ENCODE measurements around the gene CRYL1.

The CRYL1 gene

DNA sequence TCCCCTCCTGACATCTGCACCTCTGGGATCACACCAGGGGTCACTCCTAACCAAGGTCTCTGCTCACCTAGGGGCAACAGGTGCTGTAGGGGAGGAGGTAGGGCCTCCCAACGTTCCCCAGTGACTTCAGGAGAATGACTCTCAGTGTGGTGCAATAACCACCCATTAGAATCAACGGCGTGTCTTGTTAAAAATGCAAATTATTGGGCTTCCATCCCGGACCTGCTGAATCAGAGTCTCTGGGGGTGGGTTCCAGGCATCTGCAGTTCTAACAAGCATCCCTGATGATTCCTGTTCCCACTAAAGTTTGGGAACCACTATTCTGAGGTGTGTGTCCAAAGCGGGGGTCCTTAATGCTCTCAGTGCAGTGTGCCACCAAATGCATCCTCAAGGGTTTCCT is 84.6 kb downstream of the CRYL1 start:
- no peak overlapping the region for H3K27ac ChIP-seq (ENCODE audit: extremely low read depth, low read depth, low read length)
- no peak overlapping the region for H3K4me3 ChIP-seq (ENCODE audit: low read depth, low read length)
- no peaks in the 10 kb centered on the region for H3K4me1 ChIP-seq (ENCODE audit: control insufficient read depth, insufficient read depth, low read length)
- ChIA-PET CTCF (no interaction called here), POLR2A (no interaction called here)
- H3K9me3 ChIP-seq (ENCODE audit: control insufficient read depth, insufficient read depth, low read depth, low read length) = no peaks in the 10 kb centered on the region
- TF ChIP-seq, protein P1, sequence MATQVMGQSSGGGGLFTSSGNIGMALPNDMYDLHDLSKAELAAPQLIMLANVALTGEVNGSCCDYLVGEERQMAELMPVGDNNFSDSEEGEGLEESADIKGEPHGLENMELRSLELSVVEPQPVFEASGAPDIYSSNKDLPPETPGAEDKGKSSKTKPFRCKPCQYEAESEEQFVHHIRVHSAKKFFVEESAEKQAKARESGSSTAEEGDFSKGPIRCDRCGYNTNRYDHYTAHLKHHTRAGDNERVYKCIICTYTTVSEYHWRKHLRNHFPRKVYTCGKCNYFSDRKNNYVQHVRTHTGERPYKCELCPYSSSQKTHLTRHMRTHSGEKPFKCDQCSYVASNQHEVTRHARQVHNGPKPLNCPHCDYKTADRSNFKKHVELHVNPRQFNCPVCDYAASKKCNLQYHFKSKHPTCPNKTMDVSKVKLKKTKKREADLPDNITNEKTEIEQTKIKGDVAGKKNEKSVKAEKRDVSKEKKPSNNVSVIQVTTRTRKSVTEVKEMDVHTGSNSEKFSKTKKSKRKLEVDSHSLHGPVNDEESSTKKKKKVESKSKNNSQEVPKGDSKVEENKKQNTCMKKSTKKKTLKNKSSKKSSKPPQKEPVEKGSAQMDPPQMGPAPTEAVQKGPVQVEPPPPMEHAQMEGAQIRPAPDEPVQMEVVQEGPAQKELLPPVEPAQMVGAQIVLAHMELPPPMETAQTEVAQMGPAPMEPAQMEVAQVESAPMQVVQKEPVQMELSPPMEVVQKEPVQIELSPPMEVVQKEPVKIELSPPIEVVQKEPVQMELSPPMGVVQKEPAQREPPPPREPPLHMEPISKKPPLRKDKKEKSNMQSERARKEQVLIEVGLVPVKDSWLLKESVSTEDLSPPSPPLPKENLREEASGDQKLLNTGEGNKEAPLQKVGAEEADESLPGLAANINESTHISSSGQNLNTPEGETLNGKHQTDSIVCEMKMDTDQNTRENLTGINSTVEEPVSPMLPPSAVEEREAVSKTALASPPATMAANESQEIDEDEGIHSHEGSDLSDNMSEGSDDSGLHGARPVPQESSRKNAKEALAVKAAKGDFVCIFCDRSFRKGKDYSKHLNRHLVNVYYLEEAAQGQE (tag by site-specific recombination; IDR thresholded peaks at IDR 0.05) = no peak
- TF ChIP-seq SCRT2 (tag by site-specific recombination; IDR thresholded peaks at IDR 0.05) = peak; percentile 24; the same call in 1 of the 2 replicates
- no peaks in the 10 kb centered on the region for H3K36me3 ChIP-seq (ENCODE audit: control insufficient read depth in 2 of 2, insufficient read depth in 1 of 2, low read length in 2 of 2)

DNA sequence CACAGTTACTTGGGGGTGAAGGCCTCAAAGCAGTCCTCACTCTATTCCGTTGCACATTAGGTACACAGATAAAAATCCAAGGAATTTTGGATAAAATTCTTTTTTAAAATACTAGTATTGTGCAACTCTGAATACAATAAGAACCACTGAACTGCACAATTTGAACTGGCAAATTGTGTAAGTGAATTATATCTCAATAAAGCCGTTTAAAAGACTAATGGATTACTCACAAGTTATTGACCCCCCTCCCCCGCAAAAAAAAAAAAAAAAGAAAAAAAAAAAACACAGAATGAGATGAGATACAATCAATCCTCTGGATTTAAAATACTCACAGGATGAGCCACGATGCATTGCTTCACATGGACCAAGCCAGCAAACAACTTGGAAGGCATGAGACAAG is 86.4 kb downstream of the CRYL1 start:
- H3K27ac ChIP-seq (ENCODE audit: extremely low read depth, low read depth, low read length) = no peak overlapping the region
- H3K9me3 ChIP-seq (ENCODE audit: control insufficient read depth, insufficient read depth, low read depth, low read length) = no peaks in the 10 kb centered on the region
- no peaks in the 10 kb centered on the region for H3K4me1 ChIP-seq (ENCODE audit: control insufficient read depth, insufficient read depth, low read length)
- no peaks in the 10 kb centered on the region for H3K36me3 ChIP-seq (ENCODE audit: control insufficient read depth in 2 of 2, insufficient read depth in 1 of 2, low read length in 2 of 2)
- TF ChIP-seq ZNF48 (tag by site-specific recombination; IDR thresholded peaks at IDR 0.05) (no peak), ZFP69B (tag by site-specific recombination; IDR thresholded peaks at IDR 0.05) (no peak), ZNF571 (tag by site-specific recombination; IDR thresholded peaks at IDR 0.05) (no peak), ZNF664 (tag by site-specific recombination; IDR thresholded peaks at IDR 0.05) (no peak), ZNF544 (tag by site-specific recombination; IDR thresholded peaks at IDR 0.05) (no peak), ZNF214 (tag by site-specific recombination; IDR thresholded peaks at IDR 0.05; ENCODE audit: borderline replicate concordance) (no peak), ZNF501 (tag by site-specific recombination; IDR thresholded peaks at IDR 0.05) (no peak), ZIC2 (tag by site-specific recombination; IDR thresholded peaks at IDR 0.05) (no peak), GLI4 (tag by site-specific recombination; IDR thresholded peaks at IDR 0.05) (no peak), GLIS2 (tag by site-specific recombination; IDR thresholded peaks at IDR 0.05) (no peak), PRDM1 (tag by site-specific recombination; IDR thresholded peaks at IDR 0.05) (no peak)
- TF ChIP-seq, protein P1 (tag by site-specific recombination; IDR thresholded peaks at IDR 0.05) = no peak
- TF ChIP-seq, protein P2, sequence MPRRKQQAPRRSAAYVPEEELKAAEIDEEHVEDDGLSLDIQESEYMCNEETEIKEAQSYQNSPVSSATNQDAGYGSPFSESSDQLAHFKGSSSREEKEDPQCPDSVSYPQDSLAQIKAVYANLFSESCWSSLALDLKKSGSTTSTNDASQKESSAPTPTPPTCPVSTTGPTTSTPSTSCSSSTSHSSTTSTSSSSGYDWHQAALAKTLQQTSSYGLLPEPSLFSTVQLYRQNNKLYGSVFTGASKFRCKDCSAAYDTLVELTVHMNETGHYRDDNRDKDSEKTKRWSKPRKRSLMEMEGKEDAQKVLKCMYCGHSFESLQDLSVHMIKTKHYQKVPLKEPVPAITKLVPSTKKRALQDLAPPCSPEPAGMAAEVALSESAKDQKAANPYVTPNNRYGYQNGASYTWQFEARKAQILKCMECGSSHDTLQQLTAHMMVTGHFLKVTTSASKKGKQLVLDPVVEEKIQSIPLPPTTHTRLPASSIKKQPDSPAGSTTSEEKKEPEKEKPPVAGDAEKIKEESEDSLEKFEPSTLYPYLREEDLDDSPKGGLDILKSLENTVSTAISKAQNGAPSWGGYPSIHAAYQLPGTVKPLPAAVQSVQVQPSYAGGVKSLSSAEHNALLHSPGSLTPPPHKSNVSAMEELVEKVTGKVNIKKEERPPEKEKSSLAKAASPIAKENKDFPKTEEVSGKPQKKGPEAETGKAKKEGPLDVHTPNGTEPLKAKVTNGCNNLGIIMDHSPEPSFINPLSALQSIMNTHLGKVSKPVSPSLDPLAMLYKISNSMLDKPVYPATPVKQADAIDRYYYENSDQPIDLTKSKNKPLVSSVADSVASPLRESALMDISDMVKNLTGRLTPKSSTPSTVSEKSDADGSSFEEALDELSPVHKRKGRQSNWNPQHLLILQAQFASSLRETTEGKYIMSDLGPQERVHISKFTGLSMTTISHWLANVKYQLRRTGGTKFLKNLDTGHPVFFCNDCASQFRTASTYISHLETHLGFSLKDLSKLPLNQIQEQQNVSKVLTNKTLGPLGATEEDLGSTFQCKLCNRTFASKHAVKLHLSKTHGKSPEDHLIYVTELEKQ (tag by site-specific recombination; IDR thresholded peaks at IDR 0.05; ENCODE audit: borderline replicate concordance) = no peak
- TF ChIP-seq, protein P3, sequence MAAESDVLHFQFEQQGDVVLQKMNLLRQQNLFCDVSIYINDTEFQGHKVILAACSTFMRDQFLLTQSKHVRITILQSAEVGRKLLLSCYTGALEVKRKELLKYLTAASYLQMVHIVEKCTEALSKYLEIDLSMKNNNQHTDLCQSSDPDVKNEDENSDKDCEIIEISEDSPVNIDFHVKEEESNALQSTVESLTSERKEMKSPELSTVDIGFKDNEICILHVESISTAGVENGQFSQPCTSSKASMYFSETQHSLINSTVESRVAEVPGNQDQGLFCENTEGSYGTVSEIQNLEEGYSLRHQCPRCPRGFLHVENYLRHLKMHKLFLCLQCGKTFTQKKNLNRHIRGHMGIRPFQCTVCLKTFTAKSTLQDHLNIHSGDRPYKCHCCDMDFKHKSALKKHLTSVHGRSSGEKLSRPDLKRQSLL (tag by site-specific recombination; IDR thresholded peaks at IDR 0.05) = no peak
- H3K4me3 ChIP-seq (ENCODE audit: low read depth, low read length) = no peak overlapping the region
- ChIA-PET CTCF (no interaction called here), POLR2A (no interaction called here)
